Keratinocyte (primary cell): Measurements from ENCODE around the gene UTP11.

ENCODE experiments used
- EZH2 ChIP-seq: IDR thresholded peaks from one replicate; pipeline ENCODE4 v1.6.1; 2012; ENCODE audit warnings: inconsistent platforms, mild to moderate bottlenecking, low read length, moderate library complexity
- TF ChIP-seq, protein P1 (sequence below), 3 experiments: IDR thresholded peaks in 1 of 3; conservative IDR thresholded peaks in 1 of 3; optimal IDR thresholded peaks in 1 of 3; 2 replicates in 2 of 3; 3 replicates in 1 of 3; pipeline versions ENCODE3 to v1.5.1; 2011; ENCODE audit warnings: low read length in 3 of 3, mild to moderate bottlenecking in 3 of 3, moderate library complexity in 2 of 3, control low read depth in 1 of 3, inconsistent platforms in 1 of 3; ENCODE audit not compliant: insufficient read depth in 2 of 3; ENCODE audit errors: extremely low read depth in 1 of 3

DNA sequence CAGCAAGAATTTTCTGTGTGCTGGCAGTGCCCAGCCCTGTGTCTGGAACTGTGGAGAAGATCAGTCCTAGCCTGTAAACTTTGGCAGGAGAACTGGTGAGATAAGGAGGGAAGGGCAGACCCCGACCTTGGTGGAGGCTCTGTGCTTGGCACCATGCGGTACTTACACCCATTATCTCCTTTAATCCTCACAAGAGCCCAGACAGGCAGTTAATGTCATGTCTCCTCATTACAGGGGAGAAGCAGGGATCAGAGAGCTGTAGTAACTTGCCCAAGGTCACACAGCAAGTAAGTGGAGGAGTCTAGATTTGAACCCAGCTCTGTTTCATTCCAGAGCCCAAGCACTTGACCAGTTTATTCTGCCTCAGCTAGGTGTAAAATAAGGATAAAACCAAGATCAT is 48.0 kb downstream of the UTP11 start:
- TF ChIP-seq, protein P1, sequence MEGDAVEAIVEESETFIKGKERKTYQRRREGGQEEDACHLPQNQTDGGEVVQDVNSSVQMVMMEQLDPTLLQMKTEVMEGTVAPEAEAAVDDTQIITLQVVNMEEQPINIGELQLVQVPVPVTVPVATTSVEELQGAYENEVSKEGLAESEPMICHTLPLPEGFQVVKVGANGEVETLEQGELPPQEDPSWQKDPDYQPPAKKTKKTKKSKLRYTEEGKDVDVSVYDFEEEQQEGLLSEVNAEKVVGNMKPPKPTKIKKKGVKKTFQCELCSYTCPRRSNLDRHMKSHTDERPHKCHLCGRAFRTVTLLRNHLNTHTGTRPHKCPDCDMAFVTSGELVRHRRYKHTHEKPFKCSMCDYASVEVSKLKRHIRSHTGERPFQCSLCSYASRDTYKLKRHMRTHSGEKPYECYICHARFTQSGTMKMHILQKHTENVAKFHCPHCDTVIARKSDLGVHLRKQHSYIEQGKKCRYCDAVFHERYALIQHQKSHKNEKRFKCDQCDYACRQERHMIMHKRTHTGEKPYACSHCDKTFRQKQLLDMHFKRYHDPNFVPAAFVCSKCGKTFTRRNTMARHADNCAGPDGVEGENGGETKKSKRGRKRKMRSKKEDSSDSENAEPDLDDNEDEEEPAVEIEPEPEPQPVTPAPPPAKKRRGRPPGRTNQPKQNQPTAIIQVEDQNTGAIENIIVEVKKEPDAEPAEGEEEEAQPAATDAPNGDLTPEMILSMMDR (optimal IDR thresholded peaks at IDR 0.05 in 1 of 3, IDR thresholded peaks at IDR 0.05 in 1 of 3, conservative IDR thresholded peaks at IDR 0.05 in 1 of 3; ENCODE audit: extremely low read depth in 1 of 3, insufficient read depth in 2 of 3, low read length in 3 of 3), result no peak
- TF ChIP-seq EZH2, result no peak
